ENCODE data around the gene CD84.
"Not testable (repeated sequence)": the region's sequence is repeated elsewhere in the genome, so short reads cannot be mapped to it uniquely, and the experiment has no call there.

CD84 gene

DNA sequence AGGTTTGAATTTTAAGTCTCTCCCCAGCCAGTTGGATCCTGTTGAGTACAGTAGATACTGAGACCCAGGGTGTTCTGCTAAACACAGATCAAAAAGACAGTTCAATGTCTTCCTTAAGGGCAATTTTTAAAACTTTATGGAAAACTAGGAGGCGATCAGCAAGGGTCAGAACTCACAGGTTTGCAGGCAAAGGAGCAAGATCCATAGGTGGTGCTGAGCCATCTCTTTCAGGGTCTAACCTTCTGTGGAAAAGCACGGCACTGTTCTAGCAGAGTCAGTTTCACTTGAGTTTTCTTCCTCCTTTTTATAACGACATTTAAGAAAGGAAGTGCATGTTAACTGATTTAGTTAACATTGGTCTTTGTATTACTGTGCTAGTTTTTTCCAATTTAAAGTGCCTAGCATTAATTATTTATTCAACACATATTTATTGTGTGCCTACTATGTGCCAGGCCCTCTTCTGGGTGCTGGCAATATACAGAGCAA lies at the start of gene CD84:
Gene CD84 (minus strand): TSS at position 281 of the 486 bp plus-strand sequence. CDS start 59 bp downstream, at position 222.
- no peak for DNase-seq (ENCODE audit: low spot score)

GRCh38 chr1:160628799-160629263 lies 49.5 kb upstream of the CD84 start:
- no peak for DNase-seq (ENCODE audit: low spot score)

DNA sequence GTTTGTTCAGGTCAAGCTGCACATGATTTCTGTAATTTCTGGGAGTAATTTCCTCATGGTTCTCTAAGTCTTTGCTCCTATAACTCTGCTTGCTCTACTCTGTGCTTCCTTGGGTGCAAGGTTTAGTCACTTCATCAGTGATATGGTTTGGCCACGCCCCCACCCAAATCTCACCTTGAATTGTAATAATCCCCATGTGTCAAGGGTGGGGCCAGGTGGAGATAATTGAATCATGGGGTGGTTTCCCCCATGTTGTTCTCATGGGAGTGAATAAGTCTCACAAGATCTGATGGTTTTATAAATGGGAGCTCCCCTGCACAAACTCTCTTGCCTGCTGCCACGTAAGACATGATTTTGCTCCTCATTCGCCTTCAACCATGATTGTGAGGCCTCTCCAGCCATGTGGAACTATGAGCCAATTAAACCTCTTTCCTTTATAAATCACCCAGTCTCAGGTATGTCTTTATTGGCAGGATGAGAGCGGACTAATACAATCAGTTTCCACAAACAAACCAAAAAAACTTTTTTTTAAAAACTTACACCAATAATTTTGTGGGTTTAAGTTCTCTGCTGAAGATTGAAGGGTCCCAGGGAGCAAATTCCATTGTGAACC lies 48.5 kb upstream of the CD84 start:
- DNase-seq (ENCODE audit: low spot score) = not testable (repeated sequence)

GRCh38 chr1:160626509-160627342 lies 47.4 kb upstream of the CD84 start:
- no peak for DNase-seq (ENCODE audit: low spot score)

GRCh38 chr1:160625725-160626498 lies 46.6 kb upstream of the CD84 start:
- DNase-seq (ENCODE audit: low spot score) = no peak

DNA sequence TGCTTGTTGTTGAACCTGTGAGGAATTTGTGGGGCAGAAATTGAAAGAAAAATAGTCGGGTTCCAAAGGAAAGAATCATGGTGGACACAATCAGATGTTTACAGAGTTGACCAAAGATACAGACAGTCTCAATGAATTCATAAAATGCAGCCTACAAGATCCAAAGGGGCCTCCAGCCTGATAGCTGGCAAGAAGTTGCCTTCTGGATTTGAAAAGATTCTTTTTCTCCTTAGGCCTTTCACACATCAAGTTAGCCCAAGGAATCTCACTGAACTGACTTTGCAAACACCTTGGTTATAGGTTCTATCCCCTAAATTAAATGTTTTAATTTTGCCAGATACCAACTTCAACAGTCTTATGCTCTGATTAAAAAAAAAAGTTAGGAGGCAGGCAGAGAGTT lies 46.0 kb upstream of the CD84 start:
- no peak for DNase-seq (ENCODE audit: low spot score)

GRCh38 chr1:160624464-160624863 lies 45.2 kb upstream of the CD84 start:
- no peak for DNase-seq (ENCODE audit: low spot score)

- DNase-seq (ENCODE audit: low spot score) = no peak
These were observed 44.6 kb upstream of the CD84 start for GRCh38 chr1:160623862-160624261.

DNA sequence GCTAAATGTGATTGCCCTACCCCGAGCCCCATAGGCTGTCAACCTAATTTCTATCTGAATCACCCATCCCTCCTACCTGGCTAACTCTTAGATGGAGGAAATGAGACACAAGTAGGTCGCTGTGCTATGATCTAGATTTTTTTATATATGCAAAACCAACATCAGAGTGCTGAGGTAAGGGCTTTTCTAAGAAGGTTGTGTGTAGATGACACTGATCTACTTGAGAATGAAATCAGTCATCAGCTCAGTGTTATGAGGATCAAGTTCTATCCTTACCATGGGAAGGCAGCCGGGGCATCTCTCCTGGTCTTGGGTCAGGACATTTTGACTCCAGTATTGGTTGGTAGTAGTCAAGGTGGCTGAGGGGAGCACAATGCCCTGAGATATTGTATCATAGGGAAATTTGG lies 43.9 kb upstream of the CD84 start:
- DNase-seq (ENCODE audit: low spot score) = no peak

DNA sequence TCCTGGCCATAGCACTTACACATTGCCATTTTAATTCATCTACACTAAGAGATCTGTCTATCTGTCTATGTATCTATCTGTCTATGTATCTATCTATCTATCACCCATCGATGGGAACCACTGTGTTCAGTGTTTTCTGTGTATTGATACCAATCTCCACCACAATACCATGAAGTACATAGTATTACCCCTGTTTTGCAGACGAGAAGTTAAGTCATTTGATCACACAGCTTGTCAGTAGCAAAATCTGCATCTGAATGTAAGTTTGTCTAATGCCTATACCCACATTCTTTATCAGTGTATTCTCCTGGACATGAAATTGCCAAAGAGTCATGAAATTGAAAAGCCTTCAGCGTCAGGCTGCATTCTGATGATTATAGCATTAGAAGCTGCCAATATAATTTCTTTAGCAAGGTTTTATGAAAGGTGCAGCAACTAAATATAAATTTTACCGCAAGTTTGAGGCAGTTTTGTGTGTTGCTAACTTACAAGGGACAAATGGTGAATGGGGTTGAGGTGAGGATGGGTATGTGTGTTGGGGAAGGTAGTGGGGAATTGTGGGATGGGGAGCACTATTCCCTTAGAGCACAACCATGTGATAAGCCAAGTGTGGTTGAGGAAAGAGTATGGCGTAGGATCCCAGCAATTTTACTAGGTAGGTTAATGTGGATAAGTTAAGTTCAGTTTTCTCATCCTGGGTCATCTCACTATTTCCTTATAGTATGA lies 43.4 kb upstream of the CD84 start:
- no peak for DNase-seq (ENCODE audit: low spot score)

DNA sequence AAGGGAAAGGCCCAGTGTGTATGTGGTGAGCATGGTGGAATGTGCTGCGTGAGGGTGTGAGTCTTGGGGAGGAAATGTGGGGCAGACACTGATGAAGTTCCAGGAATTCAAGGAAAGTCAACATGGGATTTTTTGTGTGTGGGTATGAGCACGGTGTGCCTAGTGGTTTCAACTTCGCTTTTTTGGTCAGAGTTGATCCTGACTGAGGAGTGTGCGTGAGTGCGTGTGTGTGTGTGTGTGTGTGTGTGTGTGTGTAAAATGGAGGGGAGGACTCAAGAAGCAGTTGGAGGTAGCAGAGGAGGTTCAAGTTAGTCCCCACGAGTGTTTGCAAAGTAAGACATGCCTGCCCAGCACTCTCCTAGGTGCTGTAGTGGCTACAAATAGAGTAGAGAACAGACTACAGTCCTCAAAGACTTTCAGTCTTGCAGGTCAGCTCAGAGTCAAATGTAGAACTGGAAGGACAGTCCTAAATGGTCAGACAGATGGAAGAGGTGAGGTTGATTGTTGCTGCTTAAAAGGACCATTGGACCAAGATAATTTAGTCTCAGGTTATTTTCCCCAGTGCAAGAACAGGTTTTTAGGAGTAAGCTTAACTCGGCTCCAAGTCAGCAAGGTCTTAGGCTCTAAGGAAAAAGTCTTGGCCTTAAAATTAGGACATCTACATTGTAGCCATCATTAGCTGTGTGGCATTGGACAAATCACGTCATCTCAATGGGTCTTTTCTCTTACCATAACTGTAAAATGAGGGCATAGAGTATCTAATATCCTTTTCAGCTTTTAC lies 42.5 kb upstream of the CD84 start:
- DNase-seq (ENCODE audit: low spot score) = no peak

DNA sequence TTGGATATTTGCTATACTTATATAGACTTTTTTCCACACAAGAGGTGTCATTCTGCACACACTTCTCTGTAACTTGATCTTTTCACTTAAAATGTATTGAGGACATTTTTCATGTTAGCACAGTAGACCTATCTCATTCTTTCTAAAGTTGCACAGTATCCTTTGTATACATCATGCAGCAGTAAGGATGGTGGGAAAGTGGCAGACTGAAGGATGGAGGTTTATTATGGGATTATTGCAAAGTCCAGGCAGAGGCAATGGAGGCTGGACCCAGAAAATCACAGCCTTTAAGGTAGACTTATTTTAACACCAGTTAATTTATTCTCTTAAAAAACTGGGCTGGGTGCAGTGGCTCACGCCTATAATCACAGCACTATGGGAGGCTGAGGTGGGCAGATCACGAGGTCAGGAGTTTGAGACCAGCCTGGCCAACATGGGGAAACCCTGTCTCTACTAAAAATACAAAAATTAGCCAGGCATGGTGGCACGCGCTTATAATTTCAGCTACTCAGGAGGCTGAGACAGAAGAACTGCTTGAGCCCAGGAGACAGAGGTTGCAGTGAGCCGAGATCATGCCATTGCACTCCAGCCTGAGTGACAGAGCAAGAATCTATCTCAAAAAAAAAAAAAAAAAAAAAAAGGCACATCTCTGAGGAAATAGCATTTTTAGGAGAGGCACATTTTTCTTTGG lies 41.8 kb upstream of the CD84 start:
- no peak for DNase-seq (ENCODE audit: low spot score)

- DNase-seq (ENCODE audit: low spot score) = no peak
These were observed 40.5 kb upstream of the CD84 start for GRCh38 chr1:160619742-160620277.

GRCh38 chr1:160618763-160619274 lies 39.5 kb upstream of the CD84 start:
- no peak for DNase-seq (ENCODE audit: low spot score)

GRCh38 chr1:160618327-160618726 lies 39.0 kb upstream of the CD84 start:
- DNase-seq (ENCODE audit: low spot score) = no peak

DNA sequence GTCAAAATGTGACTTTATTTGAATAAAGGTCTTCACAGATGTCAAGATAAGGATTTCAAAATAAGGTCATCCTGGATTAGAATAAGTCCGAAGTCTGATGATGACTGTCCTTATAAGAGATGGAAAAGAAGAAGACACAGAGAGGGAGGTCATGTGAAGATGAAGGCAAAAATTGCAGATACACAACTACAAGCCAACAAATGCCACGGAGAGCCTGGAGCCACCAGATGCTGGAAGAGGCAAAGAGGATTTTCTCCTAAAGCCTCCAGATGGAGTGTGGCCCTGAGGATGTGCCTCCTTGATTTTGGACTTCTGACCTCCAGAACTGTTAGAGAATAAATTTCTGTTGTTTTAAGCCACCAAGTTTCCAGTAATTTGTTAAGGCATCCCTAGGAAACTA lies 36.4 kb upstream of the CD84 start:
- no peak for DNase-seq (ENCODE audit: low spot score)

- no peak for DNase-seq (ENCODE audit: low spot score)
These were observed 35.1 kb upstream of the CD84 start for GRCh38 chr1:160614410-160614809.

DNA sequence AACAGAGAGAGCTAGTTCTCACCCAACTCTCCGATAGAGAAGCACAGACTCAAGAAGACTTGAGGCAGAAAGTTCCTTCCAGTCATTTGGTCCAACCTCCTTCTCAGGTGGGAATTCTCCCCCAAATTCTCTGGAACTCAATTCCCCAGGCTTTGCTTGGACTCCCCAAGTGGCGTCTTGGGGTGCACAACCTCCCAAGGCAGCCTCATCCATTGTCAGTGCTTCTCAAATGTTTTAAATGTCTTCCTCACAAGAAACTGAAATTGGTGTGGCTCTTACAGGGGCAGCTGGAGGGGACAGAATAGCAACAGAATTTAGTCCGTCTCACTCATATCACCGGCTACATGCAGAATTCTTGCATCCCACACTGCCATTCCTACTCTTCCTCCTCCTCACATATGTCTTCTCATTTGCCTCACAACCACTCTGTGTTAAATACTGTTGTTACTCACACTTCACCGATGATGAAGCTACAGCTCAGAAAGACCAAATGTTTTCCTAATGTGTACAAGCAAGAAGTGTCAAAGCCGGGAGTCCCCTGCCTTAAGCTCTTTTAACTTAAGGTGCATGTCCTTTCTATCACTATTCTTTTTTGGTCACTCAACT lies 33.4 kb upstream of the CD84 start:
- DNase-seq (ENCODE audit: low spot score) = no peak

DNA sequence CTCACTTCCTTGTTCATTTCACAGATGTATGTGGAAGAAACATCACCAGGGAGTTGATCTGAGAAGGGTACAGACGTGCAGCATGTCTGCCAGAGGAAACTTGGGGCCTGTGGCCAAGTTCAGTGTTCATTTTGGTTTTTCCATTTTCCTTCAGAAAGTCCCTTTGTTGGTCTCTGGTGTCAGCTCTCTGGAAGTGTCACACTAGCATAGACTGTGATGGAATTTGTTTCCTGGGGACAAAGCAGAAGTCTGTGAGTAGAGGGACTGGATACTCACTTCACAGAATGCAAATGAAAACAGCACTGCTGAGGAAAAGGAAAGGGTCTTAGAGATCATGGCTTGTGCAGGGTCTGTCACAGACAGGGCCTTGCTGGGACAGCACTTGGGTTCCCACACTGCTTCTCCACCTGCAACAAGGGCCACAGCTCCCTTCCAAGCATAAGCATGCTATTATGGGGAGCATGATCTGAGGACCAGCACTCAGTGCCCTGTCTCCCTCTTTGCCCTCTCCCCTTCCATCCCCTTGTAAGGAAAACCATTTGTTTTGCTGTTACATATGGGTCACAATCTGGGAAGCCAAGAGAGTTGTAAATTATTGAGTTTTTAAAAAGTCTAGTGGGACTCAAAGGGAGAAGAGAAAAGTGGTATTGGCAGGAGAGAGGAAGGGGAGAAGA lies 31.4 kb upstream of the CD84 start:
- DNase-seq (ENCODE audit: low spot score) = no peak
